ENCODE data around the gene PDGFRB. TPM values are rescaled to one million over a fixed set of nuclear protein-coding genes. Genes with fewer than 3 reads are reported as not detected.

The PDGFRB gene
- total RNA-seq, 1 experiment from 2014 or later: 1.8 TPM

DNA sequence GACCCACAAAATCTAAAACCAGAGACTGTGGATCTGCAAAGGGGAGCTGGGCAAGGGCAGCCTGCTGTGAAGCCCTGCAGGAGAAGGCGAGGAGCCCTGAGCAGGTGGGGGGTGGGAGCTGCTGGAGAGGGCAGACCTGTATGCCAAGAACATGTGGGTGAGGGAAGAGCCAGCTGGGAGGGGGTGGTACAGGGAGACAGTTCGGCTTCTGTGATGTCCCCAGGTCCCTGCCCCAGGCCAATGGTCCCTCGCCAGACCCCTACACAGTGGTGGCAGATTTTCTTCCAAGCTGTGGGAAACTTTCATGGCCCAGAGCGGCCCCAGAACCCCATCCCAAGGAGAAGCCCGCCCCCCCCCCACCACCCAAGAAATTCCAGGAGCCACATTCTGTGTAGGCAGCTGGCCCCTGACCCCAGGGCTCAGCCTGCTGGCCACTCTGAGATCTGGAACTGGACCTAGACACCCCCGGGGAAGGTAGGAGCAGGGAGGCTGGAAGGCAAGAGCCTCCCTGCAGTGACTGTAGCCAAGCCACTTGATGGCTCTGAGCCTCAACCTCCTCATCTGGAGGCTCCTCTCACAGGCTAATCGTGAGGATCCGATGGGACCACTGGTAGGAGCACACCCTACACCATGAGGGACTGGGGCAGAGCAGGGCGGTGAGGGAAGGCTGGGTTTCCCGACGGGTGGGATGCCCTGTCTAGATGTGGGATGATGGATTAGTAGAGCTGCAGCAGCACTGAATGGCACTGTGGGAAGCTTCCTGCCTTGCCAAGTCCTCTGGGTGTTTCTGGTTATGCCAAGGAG lies 46.7 kb downstream of the PDGFRB start:
- BruUV-seq (replicated peaks): no TSS peak
- Histone ChIP-seq H3K27ac (ENCODE audit: low read length) (no peak overlapping the region), H3K4me1 (ENCODE audit: control insufficient read depth, insufficient read depth, low read length) (no peaks in the 10 kb centered on the region), H3K4me3 (ENCODE audit: low read depth in 2 of 2, low read length in 2 of 2) (no peak overlapping the region), H3K9me3 (ENCODE audit: control insufficient read depth, insufficient read depth, low read depth, low read length) (no peaks in the 10 kb centered on the region), H3K36me3 (ENCODE audit: control insufficient read depth, insufficient read depth, low read length) (no peaks in the 10 kb centered on the region), H3K27me3 (ENCODE audit: control insufficient read depth, insufficient read depth, low read length) (no peaks in the 10 kb centered on the region)
- intact Hi-C loops (cut with micrococcal nuclease; ENCODE audit: unreplicated experiment) (no loop called here), in situ Hi-C loops (cut with HindIII; ENCODE audit: low pct_unique_long_range_greater_than_20kb, low sequenced_read_pairs) (no loop called here)
- no peak for DNase-seq (ENCODE audit: low read depth, low spot score)
- no peak for ATAC-seq
- ChIA-PET POLR2A (no interaction called here), CTCF (no interaction called here)
- TF ChIP-seq SIN3A (IDR thresholded peaks at IDR 0.05; ENCODE audit: borderline replicate concordance, insufficient read depth, low read depth, low read length) (no peak), POLR2AphosphoS5 (IDR thresholded peaks at IDR 0.05; ENCODE audit: low read depth, low read length) (no peak), TCF7L2 (IDR thresholded peaks at IDR 0.05; ENCODE audit: low read depth, low read length) (no peak)
- TF ChIP-seq, protein P1, sequence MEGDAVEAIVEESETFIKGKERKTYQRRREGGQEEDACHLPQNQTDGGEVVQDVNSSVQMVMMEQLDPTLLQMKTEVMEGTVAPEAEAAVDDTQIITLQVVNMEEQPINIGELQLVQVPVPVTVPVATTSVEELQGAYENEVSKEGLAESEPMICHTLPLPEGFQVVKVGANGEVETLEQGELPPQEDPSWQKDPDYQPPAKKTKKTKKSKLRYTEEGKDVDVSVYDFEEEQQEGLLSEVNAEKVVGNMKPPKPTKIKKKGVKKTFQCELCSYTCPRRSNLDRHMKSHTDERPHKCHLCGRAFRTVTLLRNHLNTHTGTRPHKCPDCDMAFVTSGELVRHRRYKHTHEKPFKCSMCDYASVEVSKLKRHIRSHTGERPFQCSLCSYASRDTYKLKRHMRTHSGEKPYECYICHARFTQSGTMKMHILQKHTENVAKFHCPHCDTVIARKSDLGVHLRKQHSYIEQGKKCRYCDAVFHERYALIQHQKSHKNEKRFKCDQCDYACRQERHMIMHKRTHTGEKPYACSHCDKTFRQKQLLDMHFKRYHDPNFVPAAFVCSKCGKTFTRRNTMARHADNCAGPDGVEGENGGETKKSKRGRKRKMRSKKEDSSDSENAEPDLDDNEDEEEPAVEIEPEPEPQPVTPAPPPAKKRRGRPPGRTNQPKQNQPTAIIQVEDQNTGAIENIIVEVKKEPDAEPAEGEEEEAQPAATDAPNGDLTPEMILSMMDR (IDR thresholded peaks at IDR 0.05): no peak
- TF ChIP-seq, protein P2, sequence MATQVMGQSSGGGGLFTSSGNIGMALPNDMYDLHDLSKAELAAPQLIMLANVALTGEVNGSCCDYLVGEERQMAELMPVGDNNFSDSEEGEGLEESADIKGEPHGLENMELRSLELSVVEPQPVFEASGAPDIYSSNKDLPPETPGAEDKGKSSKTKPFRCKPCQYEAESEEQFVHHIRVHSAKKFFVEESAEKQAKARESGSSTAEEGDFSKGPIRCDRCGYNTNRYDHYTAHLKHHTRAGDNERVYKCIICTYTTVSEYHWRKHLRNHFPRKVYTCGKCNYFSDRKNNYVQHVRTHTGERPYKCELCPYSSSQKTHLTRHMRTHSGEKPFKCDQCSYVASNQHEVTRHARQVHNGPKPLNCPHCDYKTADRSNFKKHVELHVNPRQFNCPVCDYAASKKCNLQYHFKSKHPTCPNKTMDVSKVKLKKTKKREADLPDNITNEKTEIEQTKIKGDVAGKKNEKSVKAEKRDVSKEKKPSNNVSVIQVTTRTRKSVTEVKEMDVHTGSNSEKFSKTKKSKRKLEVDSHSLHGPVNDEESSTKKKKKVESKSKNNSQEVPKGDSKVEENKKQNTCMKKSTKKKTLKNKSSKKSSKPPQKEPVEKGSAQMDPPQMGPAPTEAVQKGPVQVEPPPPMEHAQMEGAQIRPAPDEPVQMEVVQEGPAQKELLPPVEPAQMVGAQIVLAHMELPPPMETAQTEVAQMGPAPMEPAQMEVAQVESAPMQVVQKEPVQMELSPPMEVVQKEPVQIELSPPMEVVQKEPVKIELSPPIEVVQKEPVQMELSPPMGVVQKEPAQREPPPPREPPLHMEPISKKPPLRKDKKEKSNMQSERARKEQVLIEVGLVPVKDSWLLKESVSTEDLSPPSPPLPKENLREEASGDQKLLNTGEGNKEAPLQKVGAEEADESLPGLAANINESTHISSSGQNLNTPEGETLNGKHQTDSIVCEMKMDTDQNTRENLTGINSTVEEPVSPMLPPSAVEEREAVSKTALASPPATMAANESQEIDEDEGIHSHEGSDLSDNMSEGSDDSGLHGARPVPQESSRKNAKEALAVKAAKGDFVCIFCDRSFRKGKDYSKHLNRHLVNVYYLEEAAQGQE (IDR thresholded peaks at IDR 0.05; ENCODE audit: insufficient read depth in 1 of 2, low read depth in 2 of 2, low read length in 1 of 2): no peak

DNA sequence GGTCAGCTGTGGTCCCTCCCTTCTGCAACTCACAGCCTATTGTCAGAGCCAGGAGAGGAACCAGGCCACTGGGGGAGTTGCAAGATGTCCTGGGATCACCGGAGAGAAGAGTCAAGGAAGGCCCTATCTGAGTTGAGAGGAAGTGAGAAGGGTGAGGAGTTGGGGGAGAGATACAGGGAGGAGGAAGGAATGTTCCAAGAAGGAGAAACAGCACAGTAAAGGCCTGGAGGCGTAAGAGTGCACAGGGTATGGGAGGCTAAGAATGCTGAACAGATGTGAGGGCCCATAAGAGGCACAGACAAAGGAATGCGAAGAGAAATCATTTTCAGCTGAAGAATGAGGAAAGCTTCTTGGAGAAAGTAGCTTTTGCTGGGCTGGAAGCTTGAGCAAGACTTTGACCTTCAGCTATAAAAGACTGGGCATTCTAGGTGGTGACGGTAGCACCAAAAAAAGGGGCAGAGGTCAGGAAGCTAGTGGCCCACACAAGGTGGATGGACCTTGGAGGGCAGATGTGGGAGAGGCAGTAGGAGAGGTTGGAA lies 47.7 kb downstream of the PDGFRB start:
- TF ChIP-seq, protein P2 (IDR thresholded peaks at IDR 0.05; ENCODE audit: insufficient read depth in 1 of 2, low read depth in 2 of 2, low read length in 1 of 2): no peak
- no peak for TF ChIP-seq TCF7L2 (IDR thresholded peaks at IDR 0.05; ENCODE audit: low read depth, low read length)
- BruUV-seq (replicated peaks): no TSS peak
- H3K4me1 ChIP-seq (ENCODE audit: control insufficient read depth, insufficient read depth, low read length): no peaks in the 10 kb centered on the region
- no peaks in the 10 kb centered on the region for H3K36me3 ChIP-seq (ENCODE audit: control insufficient read depth, insufficient read depth, low read length)
- in situ Hi-C loops (cut with HindIII; ENCODE audit: low pct_unique_long_range_greater_than_20kb, low sequenced_read_pairs) (no loop called here), intact Hi-C loops (cut with micrococcal nuclease; ENCODE audit: unreplicated experiment) (no loop called here)
- ChIA-PET POLR2A (no interaction called here), CTCF (no interaction called here)
- ATAC-seq (no peak), DNase-seq (ENCODE audit: low read depth, low spot score) (no peak)
- no peak overlapping the region for H3K4me3 ChIP-seq (ENCODE audit: low read depth in 2 of 2, low read length in 2 of 2)
- H3K9me3 ChIP-seq (ENCODE audit: control insufficient read depth, insufficient read depth, low read depth, low read length): no peaks in the 10 kb centered on the region
- H3K27me3 ChIP-seq (ENCODE audit: control insufficient read depth, insufficient read depth, low read length): no peaks in the 10 kb centered on the region
- no peak overlapping the region for H3K27ac ChIP-seq (ENCODE audit: low read length)
